Nephron (organoid): Measurements from ENCODE around the gene DCTN4.

Experiments used
- H3K27ac Mint-ChIP-seq, 3 experiments: 2 replicates each; pipeline ENCODE4 v1.8.0; 2020; ENCODE audit warnings: mixed read lengths in 3 of 3, mild to moderate bottlenecking in 2 of 3, moderate library complexity in 1 of 3
- H3K27me3 Mint-ChIP-seq: 2 replicates; pipeline ENCODE4 v1.8.0; 2021; ENCODE audit warnings: low read depth, mild to moderate bottlenecking, moderate library complexity, mixed read lengths
- H3K36me3 Mint-ChIP-seq: 2 replicates; pipeline ENCODE4 v1.8.0; 2020; ENCODE audit warnings: low read depth, mixed read lengths
- H3K4me1 Mint-ChIP-seq: 2 replicates; pipeline ENCODE4 v1.8.0; 2020; ENCODE audit warnings: mixed read lengths
- H3K4me3 Mint-ChIP-seq, 3 experiments: 2 replicates each; pipeline ENCODE4 v1.8.0; 2020; ENCODE audit warnings: mild to moderate bottlenecking in 3 of 3, mixed read lengths in 3 of 3, moderate library complexity in 2 of 3
- H3K9me3 Mint-ChIP-seq: 2 replicates; pipeline ENCODE4 v1.8.0; 2020; ENCODE audit warnings: mixed read lengths
- CTCF ChIP-seq, 3 experiments: fragments of 200-600 bp; sonication (generic); IDR thresholded peaks; one replicate each; pipeline ENCODE4 v1.5.0; 2021; ENCODE audit warnings: antibody characterized with exemption in 3 of 3; ENCODE audit not compliant: unreplicated experiment in 3 of 3

Gene DCTN4

GRCh38 chr5:150660108-150660831 is 98.5 kb downstream of the DCTN4 start:
- peaks cover 52% of the 10 kb centered on the region for H3K4me1 Mint-ChIP-seq
- H3K4me3 Mint-ChIP-seq = peak overlapping the region; percentile 52 to 67 (median 67)
- peaks cover 3% of the 10 kb centered on the region for H3K36me3 Mint-ChIP-seq
- H3K9me3 Mint-ChIP-seq = no peaks in the 10 kb centered on the region
- peak overlapping the region; percentile 64 to 91 (median 84) for H3K27ac Mint-ChIP-seq
- H3K27me3 Mint-ChIP-seq = peaks cover 9% of the 10 kb centered on the region
- TF ChIP-seq CTCF (IDR thresholded peaks at IDR 0.05; ENCODE audit: unreplicated experiment in 3 of 3) = no peak

GRCh38 chr5:150659360-150660107 is 99.3 kb downstream of the DCTN4 start:
- peaks cover 54% of the 10 kb centered on the region for H3K4me1 Mint-ChIP-seq
- H3K36me3 Mint-ChIP-seq = peaks cover 3% of the 10 kb centered on the region
- H3K9me3 Mint-ChIP-seq = no peaks in the 10 kb centered on the region
- H3K4me3 Mint-ChIP-seq = peak overlapping the region in 1 of 3 experiments; percentile 15
- peaks cover 9% of the 10 kb centered on the region for H3K27me3 Mint-ChIP-seq
- H3K27ac Mint-ChIP-seq = peak overlapping the region; percentile 64 to 91 (median 84)
- no peak for TF ChIP-seq CTCF (IDR thresholded peaks at IDR 0.05; ENCODE audit: unreplicated experiment in 3 of 3)

- Mint-ChIP-seq H3K4me1 (peaks cover 60% of the 10 kb centered on the region), H3K36me3 (peaks cover 7% of the 10 kb centered on the region), H3K4me3 (peak overlapping the region in 1 of 3 experiments; percentile 43), H3K27me3 (peaks cover 9% of the 10 kb centered on the region), H3K9me3 (no peaks in the 10 kb centered on the region), H3K27ac (peak overlapping the region; percentile 65 to 71 (median 67))
- no peak for TF ChIP-seq CTCF (IDR thresholded peaks at IDR 0.05; ENCODE audit: unreplicated experiment in 3 of 3)
Observed at GRCh38 chr5:150658699-150659265, 100.0 kb downstream of the DCTN4 start.
